HG03520 (cell line): ENCODE data around the gene FGD2.

ENCODE experiments used
- ATAC-seq: cut with Tn5 transposase; IDR thresholded peaks from one replicate; pipeline ENCODE4 v1.9.1; 2021; ENCODE audit warnings: mild to moderate bottlenecking, moderate library complexity; ENCODE audit not compliant: unreplicated experiment

Gene FGD2

GRCh38 chr6:37017606-37018197, 12.2 kb downstream of the FGD2 start:
- peak; percentile 13 for ATAC-seq

DNA sequence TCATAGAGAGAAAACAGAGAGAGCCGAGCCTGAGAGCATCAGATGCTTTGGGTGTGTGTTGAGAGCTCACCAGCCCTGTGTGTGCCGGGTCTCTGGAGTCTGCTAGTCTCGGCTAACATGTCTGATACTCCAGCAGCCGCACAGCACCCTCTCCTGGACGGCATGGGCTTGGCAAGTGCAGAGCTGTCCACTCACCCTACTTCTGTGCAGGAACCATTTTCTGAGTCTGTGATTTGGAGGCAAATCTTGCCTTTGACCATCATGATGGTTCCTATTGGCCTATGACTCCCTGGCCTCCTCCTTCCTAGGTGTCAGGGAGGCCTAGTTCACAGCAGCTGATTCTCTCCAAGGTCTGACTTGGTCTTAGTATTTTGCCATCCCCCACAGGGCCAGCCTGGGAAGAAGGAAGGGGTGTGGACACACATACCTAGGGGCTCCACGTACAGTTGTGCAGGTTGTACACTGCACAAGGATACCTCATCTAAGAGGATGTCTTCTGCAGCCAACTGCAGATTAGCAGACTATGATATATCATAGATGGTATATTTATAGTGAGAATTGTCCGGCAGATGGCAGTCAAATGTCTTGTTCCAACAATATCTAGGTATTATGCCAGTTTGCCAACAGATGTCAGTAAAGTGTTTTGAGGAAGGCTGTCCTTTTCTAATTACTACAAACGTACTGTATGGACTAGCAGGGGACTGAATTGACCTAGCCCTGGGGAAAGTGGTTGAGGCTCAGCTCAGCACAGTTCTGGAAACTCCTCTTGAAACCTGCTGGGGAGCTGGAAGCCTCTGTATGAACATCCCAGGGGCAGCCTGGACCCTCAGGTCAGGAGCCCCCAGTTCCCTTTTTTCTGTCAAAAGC, 13.0 kb downstream of the FGD2 start:
- ATAC-seq = peak; percentile 80

GRCh38 chr6:37019065-37019450, 13.6 kb downstream of the FGD2 start:
- no peak for ATAC-seq

GRCh38 chr6:37020381-37020780, 14.9 kb downstream of the FGD2 start:
- ATAC-seq = no peak

- ATAC-seq = no peak
Measured at GRCh38 chr6:37020812-37021211, 15.4 kb downstream of the FGD2 start.

DNA sequence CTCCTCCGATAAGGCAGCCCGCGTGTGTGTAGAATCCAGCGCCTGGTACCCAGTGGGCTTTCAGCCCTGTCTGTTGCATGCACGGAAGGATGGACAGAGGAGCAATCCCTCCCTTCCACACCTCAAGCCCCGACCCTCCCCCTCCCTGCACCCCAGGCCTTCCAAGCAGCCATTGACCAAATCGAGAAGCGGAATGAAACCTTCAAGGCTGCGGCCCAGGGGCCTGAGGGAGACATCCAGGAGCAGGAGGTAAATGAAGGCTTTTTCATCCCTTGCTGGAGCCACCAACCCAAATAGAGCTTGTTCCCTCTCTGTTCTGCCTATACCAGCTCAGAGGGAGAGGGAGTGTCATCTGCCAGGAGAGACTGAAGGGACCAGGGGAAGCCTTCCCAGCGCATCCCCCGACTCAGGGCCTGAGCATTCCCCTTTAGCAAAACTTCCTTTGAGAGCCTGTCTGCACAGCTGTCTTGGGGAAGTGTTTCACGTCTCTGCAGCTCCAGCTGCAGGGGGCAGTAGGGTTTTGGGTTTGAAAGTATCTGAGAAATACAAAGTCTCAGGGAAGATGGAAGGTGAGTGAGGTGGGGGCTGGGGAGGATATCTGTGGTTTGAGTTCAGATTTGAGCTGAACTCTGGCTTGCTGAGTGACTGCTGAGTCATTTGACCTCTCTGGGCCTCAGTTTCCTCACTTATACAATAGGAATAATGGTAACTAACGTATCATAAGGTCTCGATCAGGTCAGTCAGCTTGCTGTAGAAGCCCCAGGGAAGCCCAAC, 16.1 kb downstream of the FGD2 start:
- ATAC-seq = no peak

- ATAC-seq = no peak
Measured at GRCh38 chr6:37022135-37022863, 16.8 kb downstream of the FGD2 start.

DNA sequence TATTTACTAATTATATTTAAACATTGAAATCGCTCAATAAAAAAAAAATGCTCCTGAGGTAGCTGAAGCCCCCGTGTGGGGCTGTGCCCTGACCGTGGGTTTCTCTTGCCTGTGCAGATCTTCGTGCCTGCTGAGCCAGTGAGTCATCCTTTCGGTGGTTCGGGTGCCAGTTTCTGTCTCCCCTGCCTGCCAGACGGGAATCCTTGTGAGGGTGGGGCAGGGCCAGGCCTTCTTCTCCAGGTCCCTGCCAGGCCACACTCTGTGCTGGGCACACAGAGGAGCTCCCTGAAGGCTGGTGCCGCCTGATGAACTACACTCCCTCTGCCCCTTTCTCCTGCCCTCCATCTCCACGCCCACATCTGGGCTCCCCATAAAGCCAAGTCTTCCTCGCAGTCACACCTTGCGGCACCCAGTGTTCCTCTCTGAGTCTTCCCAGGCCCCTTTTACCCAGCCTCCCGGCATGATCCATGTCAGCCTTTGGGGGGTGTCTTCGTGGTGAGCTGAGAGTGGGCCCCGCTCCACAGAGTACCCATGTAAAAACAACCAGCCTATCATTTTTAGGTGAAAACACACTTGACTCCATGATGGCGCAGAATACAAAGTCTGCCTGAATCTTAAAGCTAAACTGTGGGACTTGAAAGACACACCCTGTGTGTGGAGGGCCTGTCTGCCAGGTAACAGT, 19.3 kb downstream of the FGD2 start:
- ATAC-seq = no peak

DNA sequence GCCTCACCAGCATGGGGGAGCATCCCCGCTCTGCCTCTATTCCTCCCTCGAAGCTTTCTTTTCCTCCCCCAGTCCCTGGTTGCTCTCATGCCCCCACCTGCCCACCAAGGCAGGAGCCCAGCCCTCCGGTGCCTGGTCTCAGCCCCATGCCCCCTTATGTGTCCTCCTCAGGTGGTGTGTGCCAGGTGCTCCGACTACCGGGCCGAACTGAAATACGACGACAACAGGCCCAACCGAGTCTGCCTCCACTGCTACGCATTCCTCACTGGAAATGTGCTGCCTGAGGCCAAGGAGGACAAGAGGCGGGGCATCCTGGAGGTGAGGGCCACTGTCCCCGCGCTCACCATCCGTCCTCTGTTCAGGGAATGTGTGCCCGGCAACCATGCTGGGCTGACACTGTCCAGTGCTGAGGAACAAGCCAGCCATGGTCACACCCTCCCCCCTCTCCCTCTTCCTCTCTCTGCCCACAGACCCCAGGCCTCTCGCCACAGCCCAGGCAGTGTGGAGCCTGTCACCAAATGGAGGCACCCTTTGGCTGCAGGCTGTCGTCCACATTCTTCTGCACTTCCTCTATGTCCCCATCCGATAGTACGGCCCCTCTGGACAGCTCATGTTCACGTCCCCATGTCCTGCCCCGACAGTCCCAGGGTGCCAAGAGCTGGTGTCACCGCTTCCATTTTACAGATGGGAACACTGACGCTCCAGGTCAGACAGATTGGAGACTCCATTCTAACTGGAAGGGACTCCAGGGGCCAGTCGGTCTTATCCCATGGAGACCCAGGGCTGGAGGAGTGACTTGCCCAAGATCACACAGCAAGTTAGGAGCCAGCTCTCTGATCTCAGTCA, 20.4 kb downstream of the FGD2 start:
- no peak for ATAC-seq

DNA sequence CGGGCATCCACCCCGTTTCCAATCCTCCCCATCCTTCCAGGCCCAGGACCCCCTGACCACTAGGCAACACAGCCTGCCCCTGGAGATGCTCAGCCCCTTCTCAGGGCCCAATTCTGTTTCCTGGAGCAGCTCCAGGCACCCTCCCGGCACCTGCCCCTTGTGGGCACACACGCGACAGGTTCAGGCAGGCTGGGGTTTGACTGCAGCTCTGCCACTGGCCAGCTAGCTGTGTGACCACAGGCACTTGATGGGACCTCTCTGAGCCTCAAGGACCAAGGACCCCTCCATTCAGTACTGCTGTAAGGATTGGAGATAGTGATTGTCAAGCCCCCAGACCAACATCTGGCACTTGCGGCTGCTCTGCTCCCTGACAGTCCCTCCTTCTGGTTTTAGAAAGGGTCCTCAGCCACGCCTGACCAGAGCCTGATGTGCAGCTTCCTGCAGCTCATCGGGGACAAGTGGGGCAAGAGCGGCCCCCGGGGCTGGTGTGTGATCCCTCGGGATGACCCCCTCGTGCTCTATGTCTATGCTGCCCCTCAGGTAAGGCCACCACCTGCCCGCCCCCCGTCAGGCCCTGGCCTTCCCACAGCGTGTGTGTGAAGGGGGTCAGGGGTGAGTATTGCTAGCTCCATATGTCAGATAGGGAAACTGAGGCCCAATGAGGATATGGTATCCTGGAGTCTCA, 21.7 kb downstream of the FGD2 start:
- no peak for ATAC-seq

DNA sequence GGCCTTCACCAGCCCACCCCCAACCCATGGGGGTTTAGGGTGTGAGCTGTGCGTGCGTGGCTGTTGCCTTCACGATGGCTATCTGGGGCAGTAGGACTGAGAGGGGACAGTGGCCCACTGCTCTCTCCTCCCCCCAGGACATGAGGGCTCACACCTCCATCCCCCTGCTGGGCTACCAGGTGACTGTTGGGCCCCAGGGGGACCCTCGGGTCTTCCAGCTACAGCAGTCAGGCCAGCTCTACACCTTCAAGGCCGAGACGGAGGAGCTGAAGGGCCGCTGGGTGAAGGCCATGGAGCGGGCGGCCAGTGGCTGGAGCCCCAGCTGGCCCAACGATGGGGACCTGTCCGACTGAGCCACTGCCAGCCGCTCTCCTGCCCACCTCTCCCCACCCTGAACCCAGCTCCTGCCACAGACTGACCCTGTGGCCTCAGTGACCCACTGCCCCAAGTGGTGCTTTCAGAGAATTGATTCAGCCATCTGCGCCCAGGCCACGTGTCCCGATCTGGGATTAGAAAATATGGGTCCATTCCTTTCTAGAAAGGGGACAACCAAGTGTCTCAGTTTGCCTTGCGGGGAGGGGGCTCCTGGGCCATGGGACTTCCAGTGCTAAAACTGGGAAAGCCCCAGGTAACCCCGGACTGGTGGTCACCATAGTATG, 22.5 kb downstream of the FGD2 start:
- ATAC-seq = no peak

GRCh38 chr6:37029249-37029971, 24.0 kb downstream of the FGD2 start:
- ATAC-seq = no peak

GRCh38 chr6:37030599-37030998, 25.1 kb downstream of the FGD2 start:
- ATAC-seq = no peak

- no peak for ATAC-seq
Measured at GRCh38 chr6:37032239-37032638, 26.8 kb downstream of the FGD2 start.

DNA sequence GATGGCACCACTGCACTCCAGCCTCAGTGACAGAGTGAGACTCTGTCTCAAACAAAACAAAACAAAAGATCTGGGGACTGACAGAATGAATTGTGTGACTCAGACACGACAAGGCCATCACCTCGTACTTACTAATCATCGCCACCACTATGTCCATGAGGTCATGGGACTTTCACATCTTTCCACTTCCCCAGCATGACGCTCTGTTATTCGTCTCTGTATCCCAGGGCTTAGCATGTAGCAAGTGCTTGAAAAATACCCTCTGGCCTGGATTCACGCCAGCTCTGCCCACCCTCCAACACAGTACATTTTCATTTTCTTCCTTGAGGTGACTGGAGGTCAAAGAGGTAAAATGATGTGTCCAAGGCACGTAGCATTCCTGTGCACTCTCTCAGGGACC, 27.8 kb downstream of the FGD2 start:
- ATAC-seq = no peak

DNA sequence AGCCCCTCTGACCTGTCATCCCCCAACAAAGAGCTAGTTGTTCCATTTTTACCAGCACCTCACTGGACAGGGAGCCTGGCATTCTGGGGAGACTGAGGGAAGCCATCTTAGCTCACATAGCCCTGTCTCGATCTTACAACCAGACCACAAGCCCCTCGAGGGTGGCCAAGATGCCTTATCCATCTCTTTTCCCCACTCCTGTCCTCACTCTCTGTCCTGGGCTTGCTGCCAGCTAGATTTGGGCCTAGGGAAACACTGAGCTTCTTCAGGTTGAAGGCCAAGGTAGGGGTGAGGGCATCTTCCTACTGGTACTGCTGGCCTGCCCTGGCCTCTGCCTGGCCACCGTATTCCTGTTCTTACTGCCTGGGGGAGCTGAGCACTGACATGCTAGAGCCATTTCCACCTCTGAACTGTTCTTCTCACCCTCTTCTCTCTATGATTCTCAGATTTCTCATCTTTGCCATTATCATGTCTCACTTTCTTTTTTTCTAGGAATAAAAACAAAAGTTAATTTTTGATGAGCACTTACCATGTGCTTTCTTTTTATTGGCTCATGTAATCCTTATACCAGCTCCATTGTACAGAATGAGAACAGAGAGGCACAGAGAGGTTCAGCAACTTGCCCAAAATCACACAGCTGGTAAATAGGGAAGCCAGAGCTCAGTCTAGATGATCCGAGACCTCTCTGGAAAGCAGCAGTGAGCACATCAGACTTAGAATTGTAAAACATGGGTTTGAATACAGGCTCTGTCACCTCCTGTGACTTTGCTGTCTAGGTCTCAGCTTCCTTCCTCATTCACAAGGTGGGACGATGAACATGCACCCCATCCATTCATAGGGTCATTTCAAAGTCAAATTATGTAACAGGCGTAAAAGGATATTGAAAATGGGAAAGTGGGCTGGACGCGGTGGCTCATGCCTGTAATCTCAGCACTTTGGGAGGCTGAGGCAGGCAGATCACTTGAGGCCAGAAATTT, 28.7 kb downstream of the FGD2 start:
- ATAC-seq = no peak

- ATAC-seq = no peak
Measured at GRCh38 chr6:37036146-37036545, 30.7 kb downstream of the FGD2 start.
